ENCODE results near the gene PALS2.

PALS2 gene

GRCh38 chr7:24566274-24566673 is 7.0 kb upstream of the PALS2 start:
- TF ChIP-seq Cebpa-rat (IDR thresholded peaks at IDR 0.05): no peak
- no peak overlapping the region for H3K4me2 ChIP-seq
- no peak overlapping the region for H3K4me3 ChIP-seq
- no peak overlapping the region for H3K27ac ChIP-seq
- H3K27me3 ChIP-seq: 0 out of 22 replicates have a peak, but pooled peaks cover 0 to 5% (median 0%) of the 10 kb centered on the region in 11 experiments
- no peaks in the 10 kb centered on the region for H3K36me3 ChIP-seq
- no peak overlapping the region for H3K9ac ChIP-seq
- H4K20me1 ChIP-seq: no peaks in the 10 kb centered on the region
- H3K9me3 ChIP-seq (replicated peaks in 1 of 11): no peaks in the 10 kb centered on the region
- no peaks in the 10 kb centered on the region for H3K4me1 ChIP-seq

GRCh38 chr7:24570983-24571382 is 2.3 kb upstream of the PALS2 start:
- H3K36me3 ChIP-seq: no peaks in the 10 kb centered on the region
- no peak overlapping the region for H3K27ac ChIP-seq
- H3K4me2 ChIP-seq: no peak overlapping the region
- no peak overlapping the region for H3K9ac ChIP-seq
- H3K4me1 ChIP-seq: peaks cover 10 to 25% (median 23%) of the 10 kb centered on the region in 10 experiments; a peak in 17 of 20 replicates
- peaks cover 0 to 24% (median 14%) of the 10 kb centered on the region in 11 experiments; a peak in 9 of 22 replicates for H4K20me1 ChIP-seq
- no peak overlapping the region for H3K4me3 ChIP-seq
- H3K27me3 ChIP-seq: 0 out of 22 replicates have a peak, but pooled peaks cover 0 to 5% (median 0%) of the 10 kb centered on the region in 11 experiments
- H3K9me3 ChIP-seq (replicated peaks in 1 of 11): no peaks in the 10 kb centered on the region
- no peak for TF ChIP-seq Cebpa-rat (IDR thresholded peaks at IDR 0.05)

GRCh38 chr7:24572016-24572392 is 1.2 kb upstream of the PALS2 start:
- Histone ChIP-seq H3K4me2 (peak overlapping the region; percentile 85 to 95 (median 90); a peak in 19 of 22 replicates), H3K36me3 (no peaks in the 10 kb centered on the region), H4K20me1 (peaks cover 0 to 34% (median 21%) of the 10 kb centered on the region in 11 experiments; a peak in 13 of 22 replicates), H3K4me1 (peaks cover 15 to 35% (median 32%) of the 10 kb centered on the region in 10 experiments; a peak in 18 of 20 replicates), H3K9ac (peak overlapping the region in 2 of 11 experiments; percentile 82 to 96; a peak in 1 of 22 replicates), H3K27me3 (0 out of 22 replicates have a peak, but pooled peaks cover 0 to 5% (median 0%) of the 10 kb centered on the region in 11 experiments), H3K27ac (no peak overlapping the region), H3K9me3 (replicated peaks in 1 of 11) (no peaks in the 10 kb centered on the region), H3K4me3 (peak overlapping the region in 2 of 10 experiments; percentile 79 to 90; a peak in 1 of 20 replicates)
- no peak for TF ChIP-seq Cebpa-rat (IDR thresholded peaks at IDR 0.05)

- H4K20me1 ChIP-seq: peaks cover 0 to 39% (median 26%) of the 10 kb centered on the region in 11 experiments; a peak in 15 of 22 replicates
- H3K9ac ChIP-seq: peak overlapping the region; percentile 79 to 96 (median 88)
- no peak for TF ChIP-seq Cebpa-rat (IDR thresholded peaks at IDR 0.05)
- no peaks in the 10 kb centered on the region for H3K9me3 ChIP-seq (replicated peaks in 1 of 11)
- H3K4me3 ChIP-seq: peak overlapping the region; percentile 79 to 97 (median 92)
- peak overlapping the region; percentile 85 to 95 (median 90) for H3K4me2 ChIP-seq
- 0 out of 22 replicates have a peak, but pooled peaks cover 0 to 5% (median 0%) of the 10 kb centered on the region in 11 experiments for H3K27me3 ChIP-seq
- peaks cover 15 to 39% (median 36%) of the 10 kb centered on the region in 10 experiments; a peak in 18 of 20 replicates for H3K4me1 ChIP-seq
- peak overlapping the region in 10 of 11 experiments; percentile 44 to 92 (median 84); a peak in 16 of 22 replicates for H3K27ac ChIP-seq
- no peaks in the 10 kb centered on the region for H3K36me3 ChIP-seq
These were observed 757 bp upstream of the PALS2 start for GRCh38 chr7:24572393-24572996.

GRCh38 chr7:24573554-24574338 is 494 bp downstream of the PALS2 start:
- Histone ChIP-seq H3K36me3 (no peaks in the 10 kb centered on the region), H3K9me3 (replicated peaks in 1 of 11) (no peaks in the 10 kb centered on the region), H3K9ac (peak overlapping the region; percentile 79 to 96 (median 88)), H4K20me1 (peaks cover 0 to 51% (median 36%) of the 10 kb centered on the region in 11 experiments; a peak in 15 of 22 replicates), H3K4me3 (peak overlapping the region; percentile 79 to 97 (median 92)), H3K27me3 (0 out of 22 replicates have a peak, but pooled peaks cover 0 to 5% (median 0%) of the 10 kb centered on the region in 11 experiments), H3K4me1 (peaks cover 21 to 52% (median 46%) of the 10 kb centered on the region in 10 experiments; a peak in 19 of 20 replicates), H3K27ac (peak overlapping the region; percentile 5 to 92 (median 86); a peak in 21 of 22 replicates), H3K4me2 (peak overlapping the region; percentile 85 to 95 (median 90))
- no peak for TF ChIP-seq Cebpa-rat (IDR thresholded peaks at IDR 0.05)

GRCh38 chr7:24574386-24574785 is 1.1 kb downstream of the PALS2 start:
- Histone ChIP-seq H3K4me1 (peaks cover 24 to 54% (median 46%) of the 10 kb centered on the region in 10 experiments; a peak in 19 of 20 replicates), H3K36me3 (no peaks in the 10 kb centered on the region), H4K20me1 (peaks cover 0 to 57% (median 36%) of the 10 kb centered on the region in 11 experiments; a peak in 15 of 22 replicates), H3K9me3 (replicated peaks in 1 of 11) (no peaks in the 10 kb centered on the region), H3K27ac (peak overlapping the region in 10 of 11 experiments; percentile 62 to 92 (median 86); a peak in 21 of 22 replicates), H3K27me3 (0 out of 22 replicates have a peak, but pooled peaks cover 0 to 5% (median 0%) of the 10 kb centered on the region in 11 experiments), H3K4me2 (peak overlapping the region; percentile 85 to 95 (median 90)), H3K9ac (peak overlapping the region; percentile 79 to 96 (median 88)), H3K4me3 (peak overlapping the region; percentile 79 to 97 (median 92))
- no peak for TF ChIP-seq Cebpa-rat (IDR thresholded peaks at IDR 0.05)

- Histone ChIP-seq H3K27ac (peak overlapping the region in 5 of 11 experiments; percentile 80 to 92 (median 88); a peak in 4 of 22 replicates), H3K36me3 (no peaks in the 10 kb centered on the region; a peak in 1 of 22 replicates), H3K27me3 (0 out of 22 replicates have a peak, but pooled peaks cover 0 to 5% (median 0%) of the 10 kb centered on the region in 11 experiments), H3K4me3 (peak overlapping the region; percentile 79 to 97 (median 92); a peak in 19 of 20 replicates), H3K9ac (peak overlapping the region in 10 of 11 experiments; percentile 81 to 96 (median 88); a peak in 19 of 22 replicates), H3K4me1 (peaks cover 24 to 54% (median 46%) of the 10 kb centered on the region in 10 experiments; a peak in 19 of 20 replicates), H3K4me2 (peak overlapping the region; percentile 85 to 95 (median 90)), H3K9me3 (replicated peaks in 1 of 11) (no peaks in the 10 kb centered on the region), H4K20me1 (peaks cover 0 to 59% (median 36%) of the 10 kb centered on the region in 11 experiments; a peak in 15 of 22 replicates)
- TF ChIP-seq Cebpa-rat (IDR thresholded peaks at IDR 0.05): no peak
These were observed 1.7 kb downstream of the PALS2 start for GRCh38 chr7:24574950-24575349.

Measured in BLaER1 treated with 17β-estradiol and CSF1 and Interleukin-3, amounts not matched to agents 10 nM and 100 nM (cell line).